Thyroid gland (tissue), 4 donors: ENCODE results near the gene ANAPC7. TPM values are rescaled to one million over a fixed set of nuclear protein-coding genes. Genes with fewer than 3 reads are reported as not detected.
A peak's percentile ranks its signal among the peaks of the same experiment; 100 is the strongest.
"Not testable (repeated sequence)": the region's sequence is repeated elsewhere in the genome, so short reads cannot be mapped to it uniquely, and the experiment has no call there.

Experiments
- DNase-seq, 2 donors: peaks; one replicate each; pipeline ENCODE4 v3.0.0-alpha.2; 2019
- H3K27ac ChIP-seq, 3 donors: fragments of 200-600 bp; sonication (generic); 1 replicate in 2 of 3; 2 replicates in 1 of 3; pipeline ENCODE4 v1.5.1; 2016 to 2019; ENCODE audit warnings: mild to moderate bottlenecking in 1 of 3, moderate library complexity in 1 of 3
- H3K27me3 ChIP-seq: fragments of 200-600 bp; sonication (generic); one replicate; pipeline ENCODE4 v1.5.1; 2019
- H3K36me3 ChIP-seq, 2 donors: fragments of 200-600 bp; sonication (generic); one replicate each; pipeline ENCODE4 v1.5.1; 2016 to 2019
- H3K4me1 ChIP-seq, 2 donors: fragments of 200-600 bp; sonication (generic); one replicate each; pipeline ENCODE4 v1.5.1; 2017 to 2019
- H3K4me3 ChIP-seq, 3 donors: fragments of 200-600 bp; sonication (generic); replicated peaks in 1 of 3; 1 replicate in 2 of 3; 2 replicates in 1 of 3; pipeline ENCODE4 v1.5.1; 2016; ENCODE audit warnings: mild to moderate bottlenecking in 1 of 3
- H3K9me3 ChIP-seq: fragments of 200-600 bp; sonication (generic); one replicate; pipeline ENCODE4 v1.5.1; 2017
- POLR2A ChIP-seq, 2 donors: fragments of 450-650 bp; IDR thresholded peaks; one replicate each; pipeline ENCODE4 v1.6.1; 2017; ENCODE audit warnings: antibody characterized with exemption in 2 of 2, mild to moderate bottlenecking in 2 of 2, moderate library complexity in 1 of 2
- WGBS, 2 donors: methylation state at CpG; one replicate each; pipeline ENCODE4 v1.1.5; 2017; 5-methylcytosine and 5-hydroxymethylcytosine counted together
- intact Hi-C: fragments of 100-400 bp; cut with DNase I; formaldehyde crosslinking; loops from one replicate; pipeline ENCODE4 v1.15.1; 2023
- total RNA-seq, 4 donors: library from RNA; depleted of rRNA; stranded (reverse); fragments of >200 nt; gene quantifications; one replicate each; pipeline ENCODE4 v1.2.3, GENCODE V29; 2016
- TF ChIP-seq, protein P1 (sequence below), 6 experiments: fragments of 200-600 bp in 3 of 6; fragments of 450-650 bp in 3 of 6; sonication (generic) in 3 of 6; IDR thresholded peaks; one replicate each; pipeline ENCODE4 v1.5.1; 2016 to 2019; ENCODE audit warnings: antibody characterized with exemption in 6 of 6, mild to moderate bottlenecking in 2 of 6, inconsistent platforms in 1 of 6, moderate library complexity in 1 of 6

Gene ANAPC7
- total RNA-seq, 4 donors from 2014 or later = 49.4 to 61.9 (median 50.9) TPM

DNA sequence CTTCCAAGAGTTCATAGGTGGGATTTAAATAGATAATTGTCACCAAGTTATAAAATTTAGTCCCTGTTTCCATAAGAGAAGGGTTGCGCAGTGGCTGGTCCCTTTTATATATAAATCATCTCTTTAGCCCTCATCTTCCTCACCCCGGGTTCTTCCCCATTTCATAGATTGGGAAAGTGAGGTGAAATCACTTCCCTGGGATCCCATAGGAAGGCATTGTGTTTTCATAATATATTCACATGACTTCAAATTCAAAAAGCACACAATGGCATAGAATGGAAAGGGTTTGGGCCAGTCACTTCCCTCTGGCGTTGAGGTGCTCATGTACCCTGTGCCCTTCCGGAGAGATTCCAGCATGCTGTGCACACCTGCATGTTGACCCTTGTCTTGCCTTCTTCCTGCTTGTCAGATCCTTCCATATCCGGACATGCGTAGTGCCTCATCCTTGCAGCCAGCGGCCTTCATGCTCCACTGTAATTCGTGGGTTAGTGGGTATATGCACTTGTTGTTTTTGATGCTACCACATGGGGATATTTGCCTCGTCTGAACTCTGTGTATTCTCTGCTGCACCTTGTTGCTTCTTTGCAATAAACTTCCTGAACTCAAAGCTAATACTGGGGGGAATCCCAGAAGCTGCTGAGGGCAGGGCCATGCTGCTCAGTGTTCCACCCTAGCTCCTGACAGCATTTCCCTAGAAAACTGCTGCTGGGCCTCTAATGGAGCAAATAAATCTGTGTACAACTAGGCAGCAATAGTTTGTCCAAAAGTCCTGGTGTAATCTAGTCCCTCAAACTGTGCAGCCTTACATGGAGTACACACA is 59.6 kb downstream of the ANAPC7 start:
- Histone ChIP-seq H3K9me3 (no peaks in the 10 kb centered on the region), H3K27me3 (no peaks in the 10 kb centered on the region), H3K27ac (peak overlapping the region in 2 of 3 donors; percentile 78 to 82), H3K4me1 (peaks cover 11 to 18% of the 10 kb centered on the region in 2 donors), H3K36me3 (peaks cover 92 to 97% of the 10 kb centered on the region in 2 donors), H3K4me3 (no peak overlapping the region)
- TF ChIP-seq, protein P1, sequence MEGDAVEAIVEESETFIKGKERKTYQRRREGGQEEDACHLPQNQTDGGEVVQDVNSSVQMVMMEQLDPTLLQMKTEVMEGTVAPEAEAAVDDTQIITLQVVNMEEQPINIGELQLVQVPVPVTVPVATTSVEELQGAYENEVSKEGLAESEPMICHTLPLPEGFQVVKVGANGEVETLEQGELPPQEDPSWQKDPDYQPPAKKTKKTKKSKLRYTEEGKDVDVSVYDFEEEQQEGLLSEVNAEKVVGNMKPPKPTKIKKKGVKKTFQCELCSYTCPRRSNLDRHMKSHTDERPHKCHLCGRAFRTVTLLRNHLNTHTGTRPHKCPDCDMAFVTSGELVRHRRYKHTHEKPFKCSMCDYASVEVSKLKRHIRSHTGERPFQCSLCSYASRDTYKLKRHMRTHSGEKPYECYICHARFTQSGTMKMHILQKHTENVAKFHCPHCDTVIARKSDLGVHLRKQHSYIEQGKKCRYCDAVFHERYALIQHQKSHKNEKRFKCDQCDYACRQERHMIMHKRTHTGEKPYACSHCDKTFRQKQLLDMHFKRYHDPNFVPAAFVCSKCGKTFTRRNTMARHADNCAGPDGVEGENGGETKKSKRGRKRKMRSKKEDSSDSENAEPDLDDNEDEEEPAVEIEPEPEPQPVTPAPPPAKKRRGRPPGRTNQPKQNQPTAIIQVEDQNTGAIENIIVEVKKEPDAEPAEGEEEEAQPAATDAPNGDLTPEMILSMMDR (IDR thresholded peaks at IDR 0.05) = no peak
- TF ChIP-seq POLR2A (IDR thresholded peaks at IDR 0.05) = no peak
- DNase-seq = no peak
- intact Hi-C loops = no loop called here
- WGBS, 2 donors = 84 to 88% methylated on average over 9 of the region's 9 CpGs

DNA sequence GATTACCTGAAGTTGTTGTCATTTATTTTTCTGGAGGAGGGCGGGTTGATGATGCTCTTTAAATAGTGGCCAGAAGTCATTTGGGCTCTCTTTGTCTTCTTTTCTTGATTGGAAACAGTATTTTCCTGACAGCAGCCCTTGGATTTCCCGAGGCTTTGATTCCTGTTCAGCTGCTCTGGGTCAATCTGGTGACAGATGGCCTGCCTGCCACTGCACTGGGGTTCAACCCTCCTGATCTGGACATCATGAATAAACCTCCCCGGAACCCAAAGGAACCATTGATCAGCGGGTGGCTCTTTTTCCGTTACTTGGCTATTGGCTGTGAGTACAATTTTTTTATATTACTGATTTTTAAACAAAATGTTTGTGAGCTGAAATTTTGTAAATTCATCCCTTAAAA is 60.4 kb downstream of the ANAPC7 start:
- no peaks in the 10 kb centered on the region for H3K27me3 ChIP-seq
- H3K4me1 ChIP-seq = peaks cover 14 to 18% of the 10 kb centered on the region in 2 donors
- no peak overlapping the region for H3K27ac ChIP-seq
- TF ChIP-seq, protein P1 (IDR thresholded peaks at IDR 0.05) = no peak
- no peak for TF ChIP-seq POLR2A (IDR thresholded peaks at IDR 0.05)
- no peak for DNase-seq
- WGBS, 2 donors = 91% methylated on average over 5 of the region's 5 CpGs
- intact Hi-C loops = no loop called here
- H3K36me3 ChIP-seq = peaks cover 95 to 96% of the 10 kb centered on the region in 2 donors
- no peak overlapping the region for H3K4me3 ChIP-seq
- no peaks in the 10 kb centered on the region for H3K9me3 ChIP-seq

DNA sequence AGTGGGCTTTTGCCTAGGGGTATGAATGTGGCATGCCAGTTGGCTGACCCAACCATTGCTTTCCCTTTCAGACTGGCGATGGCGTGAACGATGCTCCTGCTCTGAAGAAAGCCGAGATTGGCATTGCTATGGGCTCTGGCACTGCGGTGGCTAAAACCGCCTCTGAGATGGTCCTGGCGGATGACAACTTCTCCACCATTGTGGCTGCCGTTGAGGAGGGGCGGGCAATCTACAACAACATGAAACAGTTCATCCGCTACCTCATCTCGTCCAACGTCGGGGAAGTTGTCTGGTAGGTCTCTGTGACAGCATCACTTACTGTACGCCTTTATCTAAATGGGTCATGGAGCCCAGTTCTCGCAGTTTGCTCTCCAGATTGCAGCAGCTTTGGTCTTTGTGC is 61.4 kb downstream of the ANAPC7 start:
- TF ChIP-seq, protein P1 (IDR thresholded peaks at IDR 0.05) = no peak
- no peak for TF ChIP-seq POLR2A (IDR thresholded peaks at IDR 0.05)
- peaks cover 96% of the 10 kb centered on the region in 2 donors for H3K36me3 ChIP-seq
- WGBS, 2 donors = 96% methylated on average over 15 of the region's 15 CpGs
- DNase-seq = no peak
- no peaks in the 10 kb centered on the region for H3K9me3 ChIP-seq
- no peak overlapping the region for H3K4me3 ChIP-seq
- peaks cover 14 to 18% of the 10 kb centered on the region in 2 donors for H3K4me1 ChIP-seq
- H3K27me3 ChIP-seq = no peaks in the 10 kb centered on the region
- intact Hi-C loops = no loop called here
- no peak overlapping the region for H3K27ac ChIP-seq

DNA sequence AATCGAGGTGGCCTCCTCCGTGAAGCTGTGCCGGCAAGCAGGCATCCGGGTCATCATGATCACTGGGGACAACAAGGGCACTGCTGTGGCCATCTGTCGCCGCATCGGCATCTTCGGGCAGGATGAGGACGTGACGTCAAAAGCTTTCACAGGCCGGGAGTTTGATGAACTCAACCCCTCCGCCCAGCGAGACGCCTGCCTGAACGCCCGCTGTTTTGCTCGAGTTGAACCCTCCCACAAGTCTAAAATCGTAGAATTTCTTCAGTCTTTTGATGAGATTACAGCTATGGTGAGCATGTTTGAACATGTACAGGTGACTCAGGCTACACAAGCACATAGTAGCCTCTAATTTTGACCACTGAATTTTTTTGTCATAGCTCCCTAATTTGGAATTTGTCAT is 62.8 kb downstream of the ANAPC7 start:
- H3K36me3 ChIP-seq = peaks cover 96 to 98% of the 10 kb centered on the region in 2 donors
- DNase-seq = peak in 1 of 2 donors; percentile 7
- no peak overlapping the region for H3K27ac ChIP-seq
- TF ChIP-seq, protein P1 (IDR thresholded peaks at IDR 0.05) = no peak
- no peak for TF ChIP-seq POLR2A (IDR thresholded peaks at IDR 0.05)
- intact Hi-C loops = no loop called here
- H3K4me1 ChIP-seq = peaks cover 12 to 15% of the 10 kb centered on the region in 2 donors
- no peaks in the 10 kb centered on the region for H3K9me3 ChIP-seq
- H3K27me3 ChIP-seq = no peaks in the 10 kb centered on the region
- no peak overlapping the region for H3K4me3 ChIP-seq
- WGBS, 2 donors = 88 to 94% methylated on average over 18 of the region's 18 CpGs

DNA sequence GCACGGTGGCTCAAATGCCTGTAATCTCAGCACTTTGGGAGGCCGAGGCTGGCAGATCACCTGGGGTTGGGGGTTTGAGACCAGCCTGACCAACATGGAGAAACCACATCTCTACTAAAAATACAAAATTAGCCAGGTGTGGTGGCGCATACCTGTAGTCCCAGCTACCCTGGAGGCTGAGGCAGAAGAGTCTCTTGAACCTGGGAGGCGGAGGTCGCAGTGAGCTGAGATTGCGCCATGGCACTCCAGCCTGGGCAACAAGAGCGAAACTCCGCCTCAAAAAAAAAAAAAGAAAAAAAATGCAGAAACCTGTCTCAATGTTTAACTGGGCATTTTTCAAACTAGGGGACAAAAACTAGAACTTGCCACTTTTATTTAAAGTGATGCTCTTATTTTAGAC is 63.2 kb downstream of the ANAPC7 start:
- not testable (repeated sequence) for DNase-seq

More for the DNA sequence above, 63.2 kb downstream of the ANAPC7 start:
- H3K27me3 ChIP-seq, intact Hi-C loops, H3K4me3 ChIP-seq, H3K9me3 ChIP-seq: not testable (repeated sequence)
- Histone ChIP-seq H3K36me3 (peaks cover 97 to 98% of the 10 kb centered on the region in 2 donors), H3K27ac (peak overlapping the region in 1 of 3 donors; percentile 14), H3K4me1 (peaks cover 10 to 12% of the 10 kb centered on the region in 2 donors)
- 97% methylated on average over 8 of the region's 8 CpGs for WGBS, 2 donors
